AG20443 (cell line): Measurements from ENCODE around the gene SLC27A5.
"Not testable (repeated sequence)": the region's sequence is repeated elsewhere in the genome, so short reads cannot be mapped to it uniquely, and the experiment has no call there.

Experiments
- DNase-seq: peaks from one replicate; pipeline ENCODE4 v3.0.0; 2012; ENCODE audit warnings: low spot score, mixed read lengths

Gene SLC27A5

GRCh38 chr19:58550362-58551122, 38.8 kb upstream of the SLC27A5 start:
- DNase-seq, result no peak

- no peak for DNase-seq
Measured at GRCh38 chr19:58549664-58550361, 38.0 kb upstream of the SLC27A5 start.

GRCh38 chr19:58548859-58549663, 37.3 kb upstream of the SLC27A5 start:
- DNase-seq, result no peak

GRCh38 chr19:58547323-58548312, 35.8 kb upstream of the SLC27A5 start:
- no peak for DNase-seq

- DNase-seq, result no peak
Measured at GRCh38 chr19:58546019-58546530, 34.3 kb upstream of the SLC27A5 start.

- no peak for DNase-seq
Measured at GRCh38 chr19:58545286-58546018, 33.7 kb upstream of the SLC27A5 start.

- peak; percentile 94 for DNase-seq
Measured at GRCh38 chr19:58544591-58545285, 32.9 kb upstream of the SLC27A5 start.

GRCh38 chr19:58543826-58544590, 32.2 kb upstream of the SLC27A5 start, which contains the start of gene TRIM28:
TSS of gene TRIM28 (plus strand) at chr19:58544064. CDS start at chr19:58544758, 694 bp downstream.
- peak; percentile 100 for DNase-seq

GRCh38 chr19:58542641-58543372, 31.0 kb upstream of the SLC27A5 start:
- not testable (repeated sequence) for DNase-seq

- DNase-seq, result not testable (repeated sequence)
Measured at GRCh38 chr19:58539169-58539559, 27.4 kb upstream of the SLC27A5 start.

GRCh38 chr19:58538257-58539168, 26.7 kb upstream of the SLC27A5 start:
- DNase-seq, result peak; percentile 8

GRCh38 chr19:58536852-58537798, 25.3 kb upstream of the SLC27A5 start:
- DNase-seq, result no peak

GRCh38 chr19:58535857-58536256, 24.1 kb upstream of the SLC27A5 start:
- no peak for DNase-seq

GRCh38 chr19:58531034-58531840, 19.4 kb upstream of the SLC27A5 start:
- DNase-seq, result no peak

- no peak for DNase-seq
Measured at GRCh38 chr19:58529405-58529804, 17.6 kb upstream of the SLC27A5 start.
